Panc1 (cell line): ENCODE data around the gene ELMO1. TPM values are rescaled to one million over a fixed set of nuclear protein-coding genes. Genes with fewer than 3 reads are reported as not detected.

Source experiments
- ATAC-seq: fragments of 200-7000 bp; cut with Tn5 transposase; 2 replicates; pipeline ENCODE4 v1.9.1; 2020; ENCODE audit warnings: mild to moderate bottlenecking, moderate library complexity
- BruUV-seq: library from RNA; stranded (reverse); fragments of 400-500 nt; replicated peaks from 2 replicates; lab custom pipeline; 2021; lab: Mats Ljungman, UMichigan
- CTCF ChIA-PET: fragments of 300-600 bp; sonication (Branson Sonifier 250); formaldehyde crosslinking; loops from one replicate; lab custom pipeline; 2022; ENCODE audit warnings: antibody characterized with exemption; lab: Charles Lee
- POLR2A ChIA-PET: fragments of 300-600 bp; sonication (Branson Sonifier 250); formaldehyde crosslinking; loops from one replicate; lab custom pipeline; 2022; ENCODE audit warnings: antibody characterized with exemption; lab: Charles Lee
- DNase-seq: peaks from one replicate; pipeline ENCODE4 v3.0.0-alpha.2; 2010; ENCODE audit warnings: low read depth, low spot score
- H3K27ac ChIP-seq: 2 replicates; pipeline ENCODE4 v1.5.1; 2011; ENCODE audit warnings: mild to moderate bottlenecking, low read length, inconsistent platforms
- H3K27me3 ChIP-seq: fragments of 200-500 bp; sonication (Bioruptor generic); 2 replicates; pipeline ENCODE4 v1.6.0; 2014; ENCODE audit warnings: low read length, inconsistent platforms; ENCODE audit not compliant: control insufficient read depth, insufficient read depth
- H3K36me3 ChIP-seq: fragments of 200-500 bp; sonication (Bioruptor generic); 2 replicates; pipeline ENCODE4 v1.5.1; 2014; ENCODE audit warnings: inconsistent platforms, mild to moderate bottlenecking, low read length, moderate library complexity; ENCODE audit not compliant: control insufficient read depth, insufficient read depth
- H3K4me1 ChIP-seq: 2 replicates; pipeline ENCODE4 v1.5.1; 2011; ENCODE audit warnings: inconsistent platforms, mild to moderate bottlenecking, low read length, moderate library complexity; ENCODE audit not compliant: control insufficient read depth, insufficient read depth
- H3K4me3 ChIP-seq, 2 experiments: 2 replicates each; pipeline ENCODE4 v1.5.1; 2011 to 2012; ENCODE audit warnings: low read depth in 2 of 2, low read length in 2 of 2, mild to moderate bottlenecking in 2 of 2, inconsistent platforms in 1 of 2, moderate library complexity in 1 of 2
- H3K9me3 ChIP-seq: fragments of 200-500 bp; sonication (Bioruptor generic); 2 replicates; pipeline ENCODE4 v1.5.1; 2014; ENCODE audit warnings: low read depth, mild to moderate bottlenecking, inconsistent platforms, low read length, moderate library complexity; ENCODE audit not compliant: control insufficient read depth, insufficient read depth
- POLR2AphosphoS5 ChIP-seq: IDR thresholded peaks from 2 replicates; pipeline ENCODE4 v1.6.1; 2012; ENCODE audit warnings: mild to moderate bottlenecking, low read depth, low read length, moderate library complexity
- REST ChIP-seq, 2 experiments: IDR thresholded peaks; 2 replicates each; pipeline ENCODE4 v1.6.1; 2011 to 2012; ENCODE audit warnings: low read depth in 2 of 2, control low read depth in 1 of 2, low read length in 1 of 2, mild to moderate bottlenecking in 1 of 2, moderate library complexity in 1 of 2; ENCODE audit not compliant: insufficient read depth in 1 of 2
- SIN3A ChIP-seq: IDR thresholded peaks from 2 replicates; pipeline ENCODE4 v1.6.1; 2012; ENCODE audit warnings: low read depth, mild to moderate bottlenecking, low read length, moderate library complexity, borderline replicate concordance; ENCODE audit not compliant: insufficient read depth
- TCF7L2 ChIP-seq: IDR thresholded peaks from 2 replicates; pipeline ENCODE4 v1.6.1; 2011; ENCODE audit warnings: mild to moderate bottlenecking, low read depth, low read length, inconsistent platforms
- in situ Hi-C: cut with HindIII; loops from 2 replicates; pipeline ENCODE4 v1.10.0; 2016; ENCODE audit warnings: low sequenced_read_pairs, low pct_unique_long_range_greater_than_20kb
- intact Hi-C: fragments of 100-400 bp; cut with micrococcal nuclease; formaldehyde crosslinking; loops from one replicate; pipeline ENCODE4 v1.10.0; 2022; ENCODE audit not compliant: unreplicated experiment
- total RNA-seq: library from RNA; stranded (reverse); gene quantifications from one replicate; pipeline ENCODE4 v1.2.1, GENCODE V29; 2021; ENCODE audit not compliant: unreplicated experiment
- TF ChIP-seq, protein P1 (sequence below): fragments of 450-650 bp; IDR thresholded peaks from 2 replicates; pipeline ENCODE4 v1.5.1; 2017; ENCODE audit warnings: mild to moderate bottlenecking

ELMO1 gene
- total RNA-seq, 1 experiment from 2014 or later: 0.80 TPM

- Histone ChIP-seq H3K36me3 (no peaks in the 10 kb centered on the region), H3K4me1 (no peaks in the 10 kb centered on the region), H3K27me3 (peaks cover 9% of the 10 kb centered on the region), H3K27ac (no peak overlapping the region), H3K4me3 (no peak overlapping the region), H3K9me3 (no peaks in the 10 kb centered on the region)
- ChIA-PET POLR2A (no interaction called here), CTCF (no interaction called here)
- TF ChIP-seq POLR2AphosphoS5 (no peak), TCF7L2 (no peak), SIN3A (no peak), REST (IDR thresholded peaks at IDR 0.05; ENCODE audit: insufficient read depth in 1 of 2, low read depth in 2 of 2, low read length in 1 of 2) (no peak)
- TF ChIP-seq, protein P1, sequence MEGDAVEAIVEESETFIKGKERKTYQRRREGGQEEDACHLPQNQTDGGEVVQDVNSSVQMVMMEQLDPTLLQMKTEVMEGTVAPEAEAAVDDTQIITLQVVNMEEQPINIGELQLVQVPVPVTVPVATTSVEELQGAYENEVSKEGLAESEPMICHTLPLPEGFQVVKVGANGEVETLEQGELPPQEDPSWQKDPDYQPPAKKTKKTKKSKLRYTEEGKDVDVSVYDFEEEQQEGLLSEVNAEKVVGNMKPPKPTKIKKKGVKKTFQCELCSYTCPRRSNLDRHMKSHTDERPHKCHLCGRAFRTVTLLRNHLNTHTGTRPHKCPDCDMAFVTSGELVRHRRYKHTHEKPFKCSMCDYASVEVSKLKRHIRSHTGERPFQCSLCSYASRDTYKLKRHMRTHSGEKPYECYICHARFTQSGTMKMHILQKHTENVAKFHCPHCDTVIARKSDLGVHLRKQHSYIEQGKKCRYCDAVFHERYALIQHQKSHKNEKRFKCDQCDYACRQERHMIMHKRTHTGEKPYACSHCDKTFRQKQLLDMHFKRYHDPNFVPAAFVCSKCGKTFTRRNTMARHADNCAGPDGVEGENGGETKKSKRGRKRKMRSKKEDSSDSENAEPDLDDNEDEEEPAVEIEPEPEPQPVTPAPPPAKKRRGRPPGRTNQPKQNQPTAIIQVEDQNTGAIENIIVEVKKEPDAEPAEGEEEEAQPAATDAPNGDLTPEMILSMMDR: no peak
- in situ Hi-C loops: no loop called here
- intact Hi-C loops: no loop called here
- BruUV-seq: no TSS peak
- no peak for ATAC-seq
- no peak for DNase-seq
Measured at GRCh38 chr7:37363536-37364491, 84.8 kb downstream of the ELMO1 start.

- ATAC-seq: no peak
- Histone ChIP-seq H3K27me3 (peaks cover 9% of the 10 kb centered on the region), H3K27ac (no peak overlapping the region), H3K9me3 (no peaks in the 10 kb centered on the region), H3K36me3 (no peaks in the 10 kb centered on the region), H3K4me3 (no peak overlapping the region), H3K4me1 (no peaks in the 10 kb centered on the region)
- in situ Hi-C loops (no loop called here), intact Hi-C loops (no loop called here)
- ChIA-PET POLR2A (no interaction called here), CTCF (no interaction called here)
- TF ChIP-seq SIN3A: no peak
- TF ChIP-seq POLR2AphosphoS5: no peak
- TF ChIP-seq, protein P1: no peak
- TF ChIP-seq REST (IDR thresholded peaks at IDR 0.05; ENCODE audit: insufficient read depth in 1 of 2, low read depth in 2 of 2, low read length in 1 of 2): no peak
- no peak for TF ChIP-seq TCF7L2
- BruUV-seq: no TSS peak
- DNase-seq: no peak
Measured at GRCh38 chr7:37362802-37363201, 85.9 kb downstream of the ELMO1 start.
